Measurements from ENCODE around the gene BCAS1.

GRCh38 chr20:54102543-54102942 lies 32.1 kb upstream of the BCAS1 start:
- TF ChIP-seq ZBTB21 (tag by site-specific recombination; IDR thresholded peaks at IDR 0.05) (no peak), CTCF (tag by site-specific recombination; IDR thresholded peaks at IDR 0.05) (no peak), ZNF433 (tag by site-specific recombination; IDR thresholded peaks at IDR 0.05; ENCODE audit: low read depth) (no peak), ZNF580 (tag by site-specific recombination; IDR thresholded peaks at IDR 0.05) (no peak), KLF10 (tag by site-specific recombination; IDR thresholded peaks at IDR 0.05) (no peak), ZBTB7A (tag by site-specific recombination; IDR thresholded peaks at IDR 0.05; ENCODE audit: low read depth) (no peak), ZBTB8A (tag by site-specific recombination; IDR thresholded peaks at IDR 0.05) (no peak), ZNF24 (tag by site-specific recombination; IDR thresholded peaks at IDR 0.05) (no peak), REST (tag by site-specific recombination; IDR thresholded peaks at IDR 0.05) (no peak), KLF16 (tag by site-specific recombination; IDR thresholded peaks at IDR 0.05) (no peak), SP7 (tag by site-specific recombination; IDR thresholded peaks at IDR 0.05) (no peak), ZNF514 (tag by site-specific recombination; IDR thresholded peaks at IDR 0.05) (no peak)

Data from HEK293 (cell line).